ENCODE results near the gene SMO. TPM values are rescaled to one million over a fixed set of nuclear protein-coding genes. Genes with fewer than 3 reads are reported as not detected.
"Not testable (repeated sequence)": the region's sequence is repeated elsewhere in the genome, so short reads cannot be mapped to it uniquely, and the experiment has no call there.

Gene SMO
- total RNA-seq, 1 experiment from 2014 or later, result 30.4 TPM

DNA sequence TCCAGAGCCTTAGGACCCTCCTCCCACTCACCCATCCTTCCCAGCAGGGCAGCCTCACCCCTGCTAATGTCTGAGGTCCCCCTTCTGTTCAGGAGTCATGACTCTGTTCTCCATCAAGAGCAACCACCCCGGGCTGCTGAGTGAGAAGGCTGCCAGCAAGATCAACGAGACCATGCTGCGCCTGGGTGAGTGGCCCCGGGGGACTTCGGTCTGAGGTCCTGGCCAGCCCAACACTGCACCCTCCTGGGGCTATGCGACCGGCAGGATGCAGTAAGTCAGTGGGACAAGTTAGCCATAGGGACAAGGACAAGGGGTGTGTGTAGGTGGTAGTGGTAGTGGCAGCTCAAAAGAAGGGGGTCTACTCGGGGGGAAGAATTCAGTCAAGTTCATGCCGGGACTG lies 20.2 kb downstream of the SMO start:
- DNase-seq (ENCODE audit: low read depth), result no peak

DNA sequence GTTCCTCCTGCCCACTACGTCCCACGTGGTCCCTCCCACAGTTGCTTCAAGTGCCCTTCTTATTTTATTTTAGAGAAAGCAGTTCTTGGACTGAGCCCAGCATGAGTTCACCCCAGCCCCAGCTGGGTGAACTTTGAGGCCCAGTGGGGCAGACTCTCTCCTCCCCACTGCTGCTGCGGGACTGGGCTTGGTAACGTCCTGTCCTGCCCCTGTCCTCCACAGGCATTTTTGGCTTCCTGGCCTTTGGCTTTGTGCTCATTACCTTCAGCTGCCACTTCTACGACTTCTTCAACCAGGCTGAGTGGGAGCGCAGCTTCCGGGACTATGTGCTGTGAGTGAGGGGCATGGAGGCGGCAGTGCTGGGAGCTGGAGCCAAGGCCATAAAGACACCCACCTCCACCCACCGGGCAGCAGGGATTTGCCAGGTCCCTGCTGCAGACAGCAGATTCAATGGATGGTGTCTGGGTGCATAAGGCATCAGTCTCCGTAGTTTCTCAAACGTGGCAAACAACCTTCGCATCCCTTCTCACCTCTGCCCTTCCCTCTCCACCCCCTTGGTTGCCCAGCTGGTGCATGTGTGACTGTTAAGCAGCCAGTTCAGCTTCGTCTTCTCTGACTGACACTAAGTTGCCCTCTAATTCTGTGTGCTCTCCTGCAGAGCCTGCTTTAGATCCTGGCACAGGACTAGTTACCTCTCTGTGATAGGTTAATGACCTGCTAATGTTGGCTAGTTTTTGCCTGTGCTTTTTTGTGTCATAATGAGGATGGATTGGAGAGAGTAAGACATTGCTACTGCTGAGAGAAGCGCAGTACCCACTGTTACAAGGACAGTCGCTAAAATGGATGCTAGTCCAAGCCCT lies 20.9 kb downstream of the SMO start:
- no peak for DNase-seq (ENCODE audit: low read depth)

DNA sequence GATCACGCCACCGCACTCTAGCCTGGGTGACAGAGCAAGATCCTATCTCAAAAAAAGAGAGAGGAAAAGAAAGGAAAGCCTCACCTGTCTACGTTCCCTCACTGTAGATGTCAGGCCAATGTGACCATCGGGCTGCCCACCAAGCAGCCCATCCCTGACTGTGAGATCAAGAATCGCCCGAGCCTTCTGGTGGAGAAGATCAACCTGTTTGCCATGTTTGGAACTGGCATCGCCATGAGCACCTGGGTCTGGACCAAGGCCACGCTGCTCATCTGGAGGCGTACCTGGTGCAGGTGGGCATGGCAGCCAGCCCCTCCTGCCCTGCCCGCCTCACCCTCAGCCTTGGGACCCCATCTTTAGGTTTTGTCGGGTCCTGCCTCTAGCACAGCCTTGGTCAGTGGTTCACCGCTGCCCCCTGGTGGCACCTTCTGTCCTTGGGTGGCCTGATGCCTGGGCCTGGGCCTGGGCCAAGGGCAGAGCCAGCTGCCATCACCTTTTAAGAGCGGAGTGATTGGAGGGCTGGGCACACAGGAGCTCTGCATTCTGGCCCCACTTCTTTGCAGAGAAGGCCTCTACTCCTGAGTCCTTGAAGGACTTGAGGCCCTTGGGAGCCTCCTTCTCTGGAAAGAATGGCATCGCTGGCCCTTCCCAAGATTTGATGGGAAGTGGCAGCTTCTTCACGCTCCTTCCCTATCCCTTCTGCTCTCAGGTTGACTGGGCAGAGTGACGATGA lies 22.0 kb downstream of the SMO start:
- peak; percentile 82 for DNase-seq (ENCODE audit: low read depth)

DNA sequence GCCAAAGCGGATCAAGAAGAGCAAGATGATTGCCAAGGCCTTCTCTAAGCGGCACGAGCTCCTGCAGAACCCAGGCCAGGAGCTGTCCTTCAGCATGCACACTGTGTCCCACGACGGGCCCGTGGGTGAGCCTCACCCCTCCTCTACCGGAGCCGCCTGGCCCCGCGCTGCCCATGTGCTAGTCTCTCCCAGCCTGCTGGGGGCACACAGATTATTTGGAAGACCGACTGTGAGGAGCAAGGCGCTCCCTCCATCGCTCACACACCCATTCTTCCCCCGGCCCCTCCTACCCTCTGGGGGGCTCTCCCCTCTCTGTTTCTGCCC lies 22.5 kb downstream of the SMO start:
- DNase-seq (ENCODE audit: low read depth), result no peak

DNA sequence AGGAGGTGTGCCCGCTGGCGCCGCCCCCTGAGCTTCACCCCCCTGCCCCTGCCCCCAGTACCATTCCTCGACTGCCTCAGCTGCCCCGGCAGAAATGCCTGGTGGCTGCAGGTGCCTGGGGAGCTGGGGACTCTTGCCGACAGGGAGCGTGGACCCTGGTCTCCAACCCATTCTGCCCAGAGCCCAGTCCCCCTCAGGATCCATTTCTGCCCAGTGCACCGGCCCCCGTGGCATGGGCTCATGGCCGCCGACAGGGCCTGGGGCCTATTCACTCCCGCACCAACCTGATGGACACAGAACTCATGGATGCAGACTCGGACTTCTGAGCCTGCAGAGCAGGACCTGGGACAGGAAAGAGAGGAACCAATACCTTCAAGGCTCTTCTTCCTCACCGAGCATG lies 23.7 kb downstream of the SMO start:
- DNase-seq (ENCODE audit: low read depth), result no peak

DNA sequence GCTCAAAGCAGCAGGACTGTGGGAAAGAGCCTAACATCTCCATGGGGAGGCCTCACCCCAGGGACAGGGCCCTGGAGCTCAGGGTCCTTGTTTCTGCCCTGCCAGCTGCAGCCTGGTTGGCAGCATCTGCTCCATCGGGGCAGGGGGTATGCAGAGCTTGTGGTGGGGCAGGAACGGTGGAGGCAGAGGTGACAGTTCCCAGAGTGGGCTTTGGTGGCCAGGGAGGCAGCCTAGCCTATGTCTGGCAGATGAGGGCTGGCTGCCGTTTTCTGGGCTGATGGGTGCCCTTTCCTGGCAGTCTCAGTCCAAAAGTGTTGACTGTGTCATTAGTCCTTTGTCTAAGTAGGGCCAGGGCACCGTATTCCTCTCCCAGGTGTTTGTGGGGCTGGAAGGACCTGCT lies 24.2 kb downstream of the SMO start:
- DNase-seq (ENCODE audit: low read depth), result no peak

DNA sequence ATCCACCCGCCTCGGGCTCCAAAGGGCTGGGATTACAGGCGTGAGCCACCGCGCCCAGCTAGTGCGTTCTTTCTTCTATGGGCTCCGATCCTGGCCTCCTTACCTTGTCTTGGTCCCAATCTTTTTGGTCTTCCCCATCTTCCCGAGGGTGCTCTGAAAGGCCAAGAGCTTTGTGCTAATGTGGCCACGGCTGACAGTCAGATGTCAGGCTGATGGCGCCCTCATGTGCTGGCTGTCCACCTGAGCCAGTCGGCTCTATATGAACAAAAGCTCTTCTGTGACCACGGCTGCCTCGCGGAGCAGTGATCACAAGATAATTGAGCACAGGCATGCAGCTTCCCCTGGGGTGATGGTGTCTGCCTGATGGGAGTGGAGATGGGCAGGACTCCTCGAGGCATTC lies 25.4 kb downstream of the SMO start:
- DNase-seq (ENCODE audit: low read depth), result peak; percentile 50

DNA sequence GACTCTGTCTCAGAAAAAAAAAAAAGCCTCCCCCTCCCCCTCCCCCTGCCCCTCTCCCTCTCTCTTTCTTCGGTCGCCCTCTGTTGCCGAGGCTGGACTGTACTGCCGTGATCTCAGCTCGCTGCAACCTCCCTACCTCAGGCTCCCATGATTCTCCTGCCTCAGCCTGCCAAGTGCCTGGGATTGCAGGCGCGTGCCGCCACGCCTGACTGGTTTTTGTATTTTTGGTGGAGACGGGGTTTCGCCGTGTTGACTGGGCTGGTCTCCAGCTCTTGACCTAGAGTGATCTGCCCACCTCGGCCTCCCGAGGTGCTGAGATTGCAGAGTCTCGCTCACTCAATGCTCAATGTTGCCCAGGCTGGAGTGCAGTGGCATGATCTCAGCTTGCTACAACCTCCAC lies 27.3 kb downstream of the SMO start:
- not testable (repeated sequence) for DNase-seq (ENCODE audit: low read depth)

DNA sequence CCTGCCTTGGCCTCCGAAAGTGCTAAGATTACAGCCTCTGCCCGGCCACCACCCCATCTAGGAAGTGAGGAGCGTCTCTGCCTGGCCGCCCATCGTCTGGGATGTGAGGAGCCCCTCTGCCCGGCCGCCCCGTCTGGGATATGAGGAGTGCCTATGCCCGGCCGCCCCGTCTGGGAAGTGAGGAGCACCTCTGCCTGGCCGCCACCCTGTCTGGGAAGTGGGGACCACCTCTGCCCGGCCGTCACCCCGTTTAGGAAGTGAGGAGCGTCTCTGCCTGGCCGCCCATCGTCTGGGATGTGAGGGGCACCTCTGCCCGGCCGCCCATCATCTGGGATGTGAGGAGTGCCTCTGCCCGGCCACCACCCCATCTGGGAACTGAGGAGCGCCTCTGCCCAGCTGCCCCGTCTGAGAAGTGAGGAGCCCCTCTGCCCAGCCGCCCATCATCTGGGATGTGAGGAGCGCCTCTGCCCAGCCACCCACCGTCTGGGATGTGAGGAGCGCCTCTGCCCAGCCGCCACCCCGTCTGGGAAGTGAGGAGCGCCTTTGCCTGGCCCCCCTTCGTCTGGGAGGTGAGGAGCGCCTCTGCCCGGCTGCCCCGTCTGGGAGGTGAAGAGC lies 27.8 kb downstream of the SMO start:
- DNase-seq (ENCODE audit: low read depth), result not testable (repeated sequence)

DNA sequence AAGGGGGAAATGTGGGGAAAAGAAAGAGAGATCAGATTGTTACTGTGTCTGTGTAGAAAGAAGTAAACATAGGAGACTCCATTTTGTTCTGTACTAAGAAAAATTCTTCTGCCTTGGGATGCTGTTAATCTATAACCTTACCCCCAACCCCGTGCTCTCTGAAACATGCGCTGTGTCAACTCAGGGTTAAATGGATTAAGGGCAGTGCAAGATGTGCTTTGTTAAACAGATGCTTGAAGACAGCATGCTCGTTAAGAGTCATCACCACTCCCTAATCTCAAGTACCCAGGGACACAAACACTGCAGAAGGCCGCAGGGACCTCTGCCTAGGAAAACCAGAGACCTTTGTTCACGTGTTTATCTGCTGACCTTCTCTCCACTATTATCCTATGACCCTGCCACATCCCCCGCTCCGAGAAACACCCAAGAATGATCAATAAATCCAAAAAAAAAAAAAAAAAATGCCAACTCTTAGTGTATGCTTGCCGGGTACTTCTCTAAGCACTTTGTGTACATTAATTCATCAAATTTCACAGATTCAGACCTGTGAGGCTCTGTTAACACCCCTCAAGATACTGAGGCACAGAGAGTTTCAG lies 28.5 kb downstream of the SMO start:
- not testable (repeated sequence) for DNase-seq (ENCODE audit: low read depth)

DNA sequence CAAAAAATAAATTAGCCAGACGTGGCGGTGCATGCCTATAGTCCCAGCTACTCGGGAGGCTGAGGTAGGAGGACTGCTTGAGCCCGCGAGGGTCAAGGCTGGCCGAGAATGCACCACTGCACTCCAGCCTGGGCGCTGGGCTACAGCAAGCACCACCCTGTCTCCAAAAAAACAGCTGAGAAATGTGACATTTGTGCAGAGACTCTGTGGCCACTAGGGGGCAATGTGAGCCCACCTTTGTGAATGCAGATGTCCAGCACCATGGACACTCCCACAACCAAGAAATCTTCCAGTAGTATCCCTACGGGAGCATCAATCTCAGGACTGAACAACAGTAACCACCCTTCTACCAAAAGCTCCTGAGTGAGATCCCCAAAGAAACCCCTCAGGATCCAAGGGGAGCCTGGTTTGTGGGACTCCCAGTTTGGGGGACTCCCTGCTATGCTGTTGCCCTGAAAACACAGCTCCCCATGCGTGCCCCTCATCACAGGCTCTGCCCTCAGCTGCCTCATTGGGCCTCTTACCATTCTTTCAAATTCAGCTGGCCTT lies 30.2 kb downstream of the SMO start:
- peak; percentile 90 for DNase-seq (ENCODE audit: low read depth)

DNA sequence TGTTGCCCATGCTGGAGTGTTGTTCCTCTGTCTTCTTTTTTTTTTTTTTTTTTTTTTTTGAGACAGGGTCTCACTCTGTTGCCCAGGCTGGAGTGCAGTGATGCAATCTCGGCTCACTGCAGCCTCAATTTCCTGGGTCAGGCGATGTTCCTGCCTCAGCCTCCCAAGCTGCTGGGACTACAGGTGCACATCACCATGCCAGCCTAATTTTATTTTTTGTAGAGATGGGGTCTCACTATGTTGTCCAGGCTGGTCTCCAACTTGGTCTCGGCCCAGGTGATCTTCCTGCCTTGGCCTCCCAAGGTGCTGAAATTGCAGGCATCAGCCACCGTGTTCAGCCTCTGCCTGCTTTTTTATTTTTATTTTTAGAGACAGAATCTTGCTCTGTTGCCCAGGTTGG lies 30.7 kb downstream of the SMO start:
- DNase-seq (ENCODE audit: low read depth), result not testable (repeated sequence)

DNA sequence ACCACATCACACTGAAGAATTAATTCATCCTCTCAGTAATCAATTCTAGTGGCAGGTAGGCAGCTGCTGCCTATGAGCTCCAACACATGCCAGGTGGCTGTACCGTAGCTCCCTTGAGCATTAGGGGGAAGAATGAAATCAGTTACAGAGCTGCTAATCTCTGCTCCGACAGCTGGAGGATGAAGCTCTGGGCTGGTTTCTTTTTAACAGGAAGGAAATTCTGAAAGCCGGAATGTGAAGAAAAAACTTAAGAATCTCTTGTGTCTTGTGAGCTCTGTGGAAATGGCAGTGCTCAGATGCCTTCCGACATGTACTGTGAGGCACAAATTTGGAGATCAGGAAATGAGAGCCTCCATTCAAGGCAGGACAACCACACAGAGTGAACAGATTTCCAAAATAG lies 33.6 kb downstream of the SMO start:
- no peak for DNase-seq (ENCODE audit: low read depth)

DNA sequence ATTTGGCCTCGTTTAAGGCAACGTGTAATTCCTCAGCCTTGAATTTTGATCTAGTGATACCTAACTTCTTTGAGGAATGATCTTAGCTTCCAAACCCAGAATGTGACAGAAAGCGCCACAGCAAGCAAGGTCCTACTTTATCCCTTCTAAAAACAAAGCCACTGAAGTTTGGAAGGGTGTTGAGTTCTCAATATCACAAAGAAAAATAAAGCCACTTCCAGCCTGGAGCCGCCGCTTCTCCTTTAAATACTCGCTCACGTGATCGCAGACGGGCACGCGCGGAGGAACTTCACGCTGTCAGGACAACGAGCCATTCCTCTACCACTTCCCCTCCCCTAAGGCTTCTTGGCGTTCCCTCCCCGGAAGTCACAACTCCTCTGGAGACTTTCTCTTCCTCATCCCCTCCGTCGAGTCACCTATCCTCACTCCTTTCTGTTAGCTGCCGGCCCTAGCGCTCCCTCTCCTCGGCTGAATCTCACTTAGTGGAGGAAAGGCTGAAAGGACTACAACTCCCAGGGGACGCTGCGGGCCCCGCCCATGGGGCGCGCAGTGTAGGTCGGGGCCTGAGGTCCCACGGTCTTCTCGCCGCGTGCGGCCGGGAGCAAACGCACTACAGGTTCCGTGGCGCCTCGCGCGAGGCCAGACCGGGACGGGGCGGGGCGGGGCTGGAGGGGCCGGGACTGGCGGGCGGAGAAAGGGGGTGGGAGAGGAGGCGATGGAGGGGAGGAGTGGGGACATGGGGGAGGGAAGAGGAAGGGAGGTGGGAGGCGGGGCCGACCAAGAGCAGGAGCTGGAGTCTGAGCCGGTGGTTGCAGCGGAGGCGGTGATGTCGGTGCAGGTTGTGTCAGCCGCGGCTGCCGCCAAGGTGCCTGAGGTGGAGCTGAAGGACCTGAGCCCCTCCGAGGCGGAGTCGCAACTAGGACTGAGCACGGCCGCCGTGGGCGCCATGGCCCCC lies 36.1 kb downstream of the SMO start, which contains the start of gene AHCYL2:
TSS of gene AHCYL2 (plus strand) at position 780 of the 955 bp plus-strand sequence.
- peak; percentile 100 for DNase-seq (ENCODE audit: low read depth)

DNA sequence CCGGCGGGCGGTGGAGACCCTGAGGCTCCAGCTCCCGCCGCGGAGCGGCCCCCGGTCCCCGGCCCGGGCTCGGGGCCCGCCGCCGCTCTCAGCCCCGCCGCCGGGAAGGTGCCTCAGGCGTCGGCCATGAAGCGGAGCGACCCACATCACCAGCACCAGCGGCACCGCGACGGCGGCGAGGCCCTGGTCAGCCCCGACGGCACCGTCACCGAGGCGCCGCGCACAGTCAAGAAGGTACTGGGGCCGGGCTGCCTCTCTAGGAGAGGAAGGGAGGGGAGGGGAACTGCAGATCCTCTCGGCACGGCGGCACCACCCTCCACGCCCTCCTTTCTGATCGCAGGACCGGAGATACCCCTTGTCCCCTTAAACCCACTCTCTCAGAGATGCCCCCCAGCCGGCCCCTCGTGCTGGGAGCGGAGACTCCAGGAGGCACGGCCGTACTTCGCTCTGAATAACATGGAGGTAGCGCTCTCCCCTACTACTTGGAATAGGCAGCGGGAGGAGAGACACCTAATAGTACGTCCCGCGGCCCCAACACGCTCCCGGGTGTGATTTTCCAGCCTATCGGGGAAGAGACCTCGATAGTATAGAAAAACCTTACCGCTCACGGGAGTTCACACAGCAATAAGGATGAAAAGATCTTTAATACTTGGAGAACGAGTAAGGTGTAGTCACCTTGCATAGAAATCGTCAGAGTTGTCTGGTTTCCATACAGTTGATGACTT lies 36.9 kb downstream of the SMO start:
- DNase-seq (ENCODE audit: low read depth), result peak; percentile 80

DNA sequence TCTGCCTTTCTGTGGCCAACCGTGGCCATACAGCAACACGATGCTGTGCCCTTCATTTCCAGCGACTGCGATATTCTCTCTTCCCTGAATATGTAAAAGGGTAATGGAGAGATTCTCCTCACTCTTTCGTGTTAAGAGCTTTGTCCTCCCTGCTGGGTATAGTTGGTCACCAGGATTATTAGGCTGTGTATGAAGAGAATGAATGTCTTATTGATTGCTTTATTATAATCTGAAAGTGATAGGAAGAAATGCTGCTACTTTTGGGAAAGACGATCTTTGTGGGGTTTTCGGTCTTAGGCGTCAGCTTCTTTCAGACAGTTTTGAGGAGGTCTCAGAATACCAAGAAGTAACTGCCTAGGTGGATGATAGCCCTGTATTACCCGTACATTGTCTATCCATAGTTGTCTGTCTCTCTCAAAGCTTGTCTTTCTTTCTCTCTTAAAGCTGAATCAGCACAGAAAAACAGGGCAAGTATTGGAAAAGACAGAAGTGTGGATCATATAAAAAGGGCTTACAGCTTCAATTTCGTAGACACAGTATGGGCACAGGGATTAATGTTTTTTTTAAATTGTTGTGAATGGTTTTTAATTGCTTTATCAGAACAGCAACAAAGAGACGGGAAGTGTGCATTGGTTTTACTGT lies 37.6 kb downstream of the SMO start:
- DNase-seq (ENCODE audit: low read depth), result peak; percentile 54

DNA sequence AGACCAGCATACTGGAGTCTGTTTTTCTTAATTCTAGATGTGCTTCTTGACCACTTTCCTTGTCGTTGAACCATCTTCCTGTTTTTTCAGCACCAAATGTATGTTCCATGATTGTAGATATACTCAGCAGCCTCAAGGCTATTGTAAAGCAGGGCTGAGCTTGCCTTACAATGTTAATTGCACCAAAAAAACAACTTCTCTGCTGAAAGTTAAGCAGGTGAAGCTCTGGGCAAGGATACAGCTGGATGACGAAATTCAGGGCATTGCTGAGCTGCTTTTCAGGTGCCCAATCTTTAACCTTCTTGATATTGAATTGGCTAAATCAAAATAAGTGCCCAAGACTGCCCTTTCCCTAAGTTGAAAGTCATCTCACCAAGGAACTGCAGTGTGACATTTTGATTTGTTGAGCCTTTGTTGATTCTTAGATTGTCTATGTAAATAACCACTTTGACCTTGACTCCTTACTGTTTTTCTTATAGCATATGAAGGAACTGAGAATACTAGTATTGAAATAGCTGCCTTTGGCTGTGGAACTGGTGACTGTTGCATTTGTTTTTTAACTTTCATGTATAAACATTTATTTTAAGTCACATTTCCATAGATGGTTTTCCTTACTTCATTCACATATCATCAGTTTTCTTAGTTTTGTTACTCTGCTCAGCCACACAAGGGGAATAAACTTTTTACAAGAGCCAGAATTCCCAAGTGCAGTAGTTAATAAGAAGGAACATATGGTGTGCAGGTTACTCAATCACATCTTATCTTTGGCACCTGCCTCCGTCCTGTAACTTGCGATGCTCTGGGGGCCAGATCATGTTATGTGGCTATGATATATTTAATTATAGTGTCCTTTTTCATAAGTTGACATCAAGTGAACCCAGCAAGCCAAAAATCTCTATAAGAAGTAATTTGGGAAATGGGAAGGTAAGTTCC lies 39.5 kb downstream of the SMO start:
- DNase-seq (ENCODE audit: low read depth), result no peak

DNA sequence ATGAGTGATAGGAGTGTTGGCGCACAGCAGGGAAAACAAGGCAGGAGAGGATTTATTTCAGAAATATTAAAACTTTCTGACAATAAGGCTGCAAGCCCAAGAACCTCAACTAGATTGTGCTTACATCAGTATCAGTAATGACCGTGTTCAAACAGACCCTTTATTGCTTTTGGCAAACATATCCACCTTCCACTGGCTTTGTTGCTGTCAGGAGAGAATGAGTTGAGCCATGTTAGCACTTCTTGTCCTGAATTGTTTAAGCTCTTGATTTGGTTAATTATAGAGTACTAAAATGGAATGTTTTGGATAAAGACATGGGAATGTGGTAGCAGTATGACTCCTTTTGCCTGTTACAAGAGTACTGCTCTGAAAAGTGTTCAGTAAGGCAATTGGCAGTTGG lies 40.2 kb downstream of the SMO start:
- DNase-seq (ENCODE audit: low read depth), result no peak

DNA sequence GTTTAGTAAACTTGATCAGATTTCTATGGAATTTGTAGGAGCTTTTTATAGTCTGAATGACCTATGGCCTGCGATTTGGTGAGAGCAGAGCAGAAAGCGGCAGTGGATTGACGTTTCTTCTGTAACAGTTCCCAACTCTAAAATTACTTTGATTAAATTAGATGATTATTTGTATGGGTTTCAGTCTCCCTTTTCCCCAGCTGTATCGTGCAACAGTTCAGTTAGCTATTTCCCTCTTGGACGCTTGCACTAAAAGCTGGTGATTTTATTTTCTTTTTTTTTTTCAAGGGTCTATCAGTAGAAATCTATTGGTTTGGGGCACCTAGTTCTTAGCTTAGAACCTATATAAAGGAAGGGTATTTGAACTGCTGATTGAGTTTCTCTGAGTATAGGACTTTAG lies 43.2 kb downstream of the SMO start:
- no peak for DNase-seq (ENCODE audit: low read depth)

All from Daoy (cell line).